H1 (cell line): ENCODE data around the gene SEMA3C. TPM values are rescaled to one million over a fixed set of nuclear protein-coding genes. Genes with fewer than 3 reads are reported as not detected.

Experiments
- CTCF ChIA-PET: fragments of 300-600 bp; sonication (Branson Sonifier 250); formaldehyde crosslinking; loops from one replicate; lab custom pipeline; 2021; ENCODE audit not compliant: partially characterized antibody; lab: Charles Lee
- POLR2A ChIA-PET: fragments of 300-600 bp; sonication (Branson Sonifier 250); formaldehyde crosslinking; loops from one replicate; lab custom pipeline; 2021; ENCODE audit warnings: inconsistent platforms; ENCODE audit not compliant: partially characterized antibody; lab: Charles Lee
- DNase-seq, 2 experiments: peaks; one replicate each; pipeline versions ENCODE4 v3.0.0 to v3.0.0-alpha.2; 2010 to 2022; ENCODE audit warnings: low spot score in 2 of 2, low read depth in 1 of 2, mixed read lengths in 1 of 2
- FAIRE-seq: peaks from 2 replicates; lab custom pipeline; 2011; peaks lifted over from hg19 to GRCh38; lab: Jason Lieb, UNC
- H2AFZ ChIP-seq: 2 replicates; pipeline ENCODE4 v1.8.1; 2012; ENCODE audit warnings: low read length, inconsistent platforms
- H2AK5ac ChIP-seq: 2 replicates; pipeline ENCODE4 v1.6.1; 2013; ENCODE audit warnings: low read depth, low read length
- H2BK120ac ChIP-seq: replicated peaks from 2 replicates; pipeline ENCODE3; 2013; ENCODE audit warnings: low read depth, low read length, inconsistent platforms
- H2BK12ac ChIP-seq: 2 replicates; pipeline ENCODE4 v1.6.1; 2013; ENCODE audit warnings: low read depth, low read length
- H2BK15ac ChIP-seq: 2 replicates; pipeline ENCODE4 v1.6.1; 2013; ENCODE audit warnings: low read length
- H2BK20ac ChIP-seq: 2 replicates; pipeline ENCODE4 v1.6.1; 2013; ENCODE audit warnings: low read length
- H2BK5ac ChIP-seq: 2 replicates; pipeline ENCODE4 v1.6.1; 2013; ENCODE audit warnings: low read depth, low read length
- H3K14ac ChIP-seq: 2 replicates; pipeline ENCODE4 v1.6.1; 2013; ENCODE audit warnings: inconsistent platforms; ENCODE audit not compliant: insufficient read length
- H3K18ac ChIP-seq: 2 replicates; pipeline ENCODE4 v1.6.1; 2013; ENCODE audit warnings: low read length; ENCODE audit errors: extremely low read depth
- H3K23ac ChIP-seq: 2 replicates; pipeline ENCODE4 v1.6.1; 2013; ENCODE audit warnings: inconsistent platforms; ENCODE audit not compliant: insufficient read length
- H3K23me2 ChIP-seq: 2 replicates; pipeline ENCODE4 v1.6.1; 2013; ENCODE audit warnings: low read depth, low read length
- H3K27ac ChIP-seq: 2 replicates; pipeline ENCODE4 v1.6.1; 2011; ENCODE audit warnings: low read depth, low read length, inconsistent platforms
- H3K27me3 ChIP-seq, 4 experiments: replicated peaks in 1 of 4; 1 replicate in 1 of 4; 2 replicates in 3 of 4; pipeline versions ENCODE4 v1.6.1 to v1.8.1; 2011 to 2013; ENCODE audit warnings: low read length in 3 of 4, mild to moderate bottlenecking in 3 of 4, inconsistent platforms in 2 of 4, mixed read lengths in 2 of 4, moderate library complexity in 1 of 4; ENCODE audit not compliant: control insufficient read depth in 3 of 4, insufficient read depth in 3 of 4; ENCODE audit errors: extremely low read depth in 1 of 4
- H3K36me3 ChIP-seq, 4 experiments: 2 replicates each; pipeline versions ENCODE4 v1.6.1 to v1.8.1; 2011 to 2013; ENCODE audit warnings: mild to moderate bottlenecking in 4 of 4, low read length in 3 of 4, moderate library complexity in 2 of 4, control low read depth in 1 of 4, inconsistent platforms in 1 of 4; ENCODE audit not compliant: insufficient read depth in 4 of 4, control insufficient read depth in 2 of 4
- H3K4ac ChIP-seq: replicated peaks from 2 replicates; pipeline ENCODE3; 2013; ENCODE audit warnings: low read length, low read depth, mixed read lengths, inconsistent platforms; ENCODE audit not compliant: insufficient read length
- H3K4me1 ChIP-seq, 4 experiments: replicated peaks in 1 of 4; 1 replicate in 1 of 4; 2 replicates in 3 of 4; pipeline versions ENCODE4 v1.6.1 to v1.8.1; 2011 to 2013; ENCODE audit warnings: low read length in 3 of 4, inconsistent platforms in 2 of 4, mixed read lengths in 1 of 4; ENCODE audit not compliant: insufficient read depth in 4 of 4, control insufficient read depth in 3 of 4
- H3K4me2 ChIP-seq, 2 experiments: 2 replicates each; pipeline versions ENCODE4 v1.6.1 to v1.8.1; 2011 to 2013; ENCODE audit warnings: low read depth in 2 of 2, low read length in 2 of 2, control low read depth in 1 of 2, inconsistent platforms in 1 of 2, mild to moderate bottlenecking in 1 of 2; ENCODE audit not compliant: insufficient read depth in 1 of 2
- H3K4me3 ChIP-seq, 4 experiments: fragments of 200-600, 300-600 bp in 1 of 4; sonication (generic), shearing (Covaris generic), sonication (Bioruptor Twin) in 1 of 4; 2 replicates each; pipeline versions ENCODE4 v1.5.1 to v1.8.1; 2011 to 2016; ENCODE audit warnings: low read length in 4 of 4, low read depth in 3 of 4, control low read depth in 2 of 4, inconsistent platforms in 2 of 4, mild to moderate bottlenecking in 2 of 4, mixed read lengths in 1 of 4, moderate library complexity in 1 of 4; ENCODE audit not compliant: insufficient read depth in 2 of 4; ENCODE audit errors: extremely low read depth in 1 of 4
- H3K56ac ChIP-seq: replicated peaks from 2 replicates; pipeline ENCODE3; 2013; ENCODE audit warnings: low read depth, mild to moderate bottlenecking, mixed read lengths, low read length, inconsistent platforms; ENCODE audit not compliant: insufficient read length
- H3K79me1 ChIP-seq: 2 replicates; pipeline ENCODE4 v1.6.1; 2013; ENCODE audit warnings: low read depth, low read length, control low read depth
- H3K79me2 ChIP-seq, 2 experiments: 2 replicates each; pipeline versions ENCODE4 v1.6.1 to v1.8.1; 2012 to 2013; ENCODE audit warnings: low read length in 2 of 2, mild to moderate bottlenecking in 2 of 2, inconsistent platforms in 1 of 2; ENCODE audit not compliant: insufficient read depth in 2 of 2, control insufficient read depth in 1 of 2
- H3K9ac ChIP-seq, 4 experiments: replicated peaks in 1 of 4; 1 replicate in 1 of 4; 2 replicates in 3 of 4; pipeline versions ENCODE4 v1.6.1 to v1.8.1; 2011 to 2013; ENCODE audit warnings: low read depth in 3 of 4, low read length in 3 of 4, control low read depth in 2 of 4, mild to moderate bottlenecking in 2 of 4, moderate library complexity in 2 of 4, inconsistent platforms in 1 of 4; ENCODE audit errors: extremely low read depth in 1 of 4
- H3K9me3 ChIP-seq, 2 experiments: 2 replicates each; pipeline versions ENCODE4 v1.6.1 to v1.8.1; 2012 to 2013; ENCODE audit warnings: mild to moderate bottlenecking in 2 of 2, moderate library complexity in 2 of 2, control low read depth in 1 of 2, inconsistent platforms in 1 of 2, low read depth in 1 of 2, low read length in 1 of 2, mixed read lengths in 1 of 2; ENCODE audit not compliant: insufficient read depth in 2 of 2
- H4K20me1 ChIP-seq, 2 experiments: replicated peaks in 1 of 2; 2 replicates each; pipeline versions ENCODE3 to v1.8.1; 2011 to 2013; ENCODE audit warnings: inconsistent platforms in 2 of 2, low read length in 2 of 2, mild to moderate bottlenecking in 1 of 2; ENCODE audit not compliant: insufficient read depth in 2 of 2, control insufficient read depth in 1 of 2
- H4K5ac ChIP-seq: 2 replicates; pipeline ENCODE4 v1.6.1; 2013; ENCODE audit warnings: low read length, low read depth, mixed read lengths, inconsistent platforms; ENCODE audit not compliant: insufficient read length
- H4K8ac ChIP-seq: 2 replicates; pipeline ENCODE4 v1.8.0; 2013; ENCODE audit warnings: mild to moderate bottlenecking, moderate library complexity, low read length, inconsistent platforms; ENCODE audit not compliant: insufficient read depth; ENCODE audit errors: extremely low read depth
- H4K91ac ChIP-seq: replicated peaks from 2 replicates; pipeline ENCODE3; 2013; ENCODE audit warnings: low read length, mixed read lengths, inconsistent platforms; ENCODE audit not compliant: insufficient read length
- CHD1 ChIP-seq: IDR thresholded peaks from 2 replicates; pipeline ENCODE4 v1.6.1; 2012; ENCODE audit warnings: low read depth, low read length, improper control_type of control experiment
- FOSL1 ChIP-seq: IDR thresholded peaks from 2 replicates; pipeline ENCODE4 v1.6.1; 2011; ENCODE audit warnings: mild to moderate bottlenecking, low read depth, low read length, moderate library complexity; ENCODE audit not compliant: insufficient read depth
- GTF2F1 ChIP-seq: IDR thresholded peaks from 2 replicates; pipeline ENCODE4 v1.6.1; 2012; ENCODE audit warnings: low read depth, low read length, improper control_type of control experiment, borderline replicate concordance
- JUND ChIP-seq: IDR thresholded peaks from 2 replicates; pipeline ENCODE4 v1.6.1; 2011; ENCODE audit warnings: mild to moderate bottlenecking, improper control_type of control experiment, low read length
- MAX ChIP-seq: IDR thresholded peaks from 2 replicates; pipeline ENCODE4 v1.6.1; 2012; ENCODE audit warnings: inconsistent platforms
- NANOG ChIP-seq: IDR thresholded peaks from 2 replicates; pipeline ENCODE4 v1.6.1; 2011; ENCODE audit warnings: low read length, low read depth, mild to moderate bottlenecking, inconsistent platforms; ENCODE audit not compliant: insufficient read depth, poor library complexity, severe bottlenecking
- RBBP5 ChIP-seq: IDR thresholded peaks from 2 replicates; pipeline ENCODE4 v1.7.1; 2012; ENCODE audit warnings: low read depth, mild to moderate bottlenecking, inconsistent platforms, low read length, moderate library complexity, borderline replicate concordance
- RNF2 ChIP-seq: fragments of 200-900, 300-1000 bp; sonication (generic); IDR thresholded peaks from 2 replicates; pipeline ENCODE4 v1.7.1; 2016; ENCODE audit warnings: borderline replicate concordance, low read depth, mild to moderate bottlenecking, antibody characterized with exemption, low read length; ENCODE audit not compliant: poor library complexity, severe bottlenecking; ENCODE audit errors: missing control alignments
- RXRA ChIP-seq: IDR thresholded peaks from 2 replicates; pipeline ENCODE4 v1.6.1; 2011; ENCODE audit warnings: low read depth, mild to moderate bottlenecking, low read length, moderate library complexity; ENCODE audit not compliant: insufficient read depth
- SAP30 ChIP-seq: fragments of 300-600 bp; sonication (generic); IDR thresholded peaks from 2 replicates; pipeline ENCODE4 v1.7.1; 2012; ENCODE audit warnings: low read length, moderate library complexity, mild to moderate bottlenecking, inconsistent platforms; ENCODE audit not compliant: insufficient read depth, insufficient replicate concordance
- SIX5 ChIP-seq: IDR thresholded peaks from 2 replicates; pipeline ENCODE4 v1.6.1; 2011; ENCODE audit warnings: mild to moderate bottlenecking, low read depth, low read length
- SRF ChIP-seq: IDR thresholded peaks from 2 replicates; pipeline ENCODE4 v1.6.1; 2011; ENCODE audit warnings: mild to moderate bottlenecking, low read depth, low read length, moderate library complexity
- TEAD4 ChIP-seq: IDR thresholded peaks from 2 replicates; pipeline ENCODE4 v1.6.1; 2012; ENCODE audit warnings: low read depth, low read length, inconsistent platforms, mixed read lengths
- YY1 ChIP-seq: IDR thresholded peaks from 2 replicates; pipeline ENCODE4 v1.6.1; 2011; ENCODE audit warnings: low read depth, mild to moderate bottlenecking, low read length
- WGBS, 2 experiments: shearing (Covaris generic) in 1 of 2; methylation state at CpG; one replicate each; pipeline versions ENCODE4 v1.1.6 to v1.1.7; 2013 to 2015; ENCODE audit warnings: low lambda C conversion rate in 2 of 2, mixed read lengths in 2 of 2, inconsistent platforms in 1 of 2, low coverage in 1 of 2, missing lambda C conversion rate in 1 of 2; ENCODE audit not compliant: insufficient replicate concordance in 2 of 2, insufficient coverage in 1 of 2, insufficient read length in 1 of 2; ENCODE audit errors: extremely low coverage in 1 of 2, missing lambda C conversion rate in 1 of 2; 5-methylcytosine and 5-hydroxymethylcytosine counted together
- polyA plus RNA-seq, 7 experiments: library from polyadenylated mRNA; depleted of rRNA in 3 of 7; stranded (reverse) in 5 of 7; unstranded in 2 of 7; fragments of >200 nt in 5 of 7; fragments of 200-250 nt in 2 of 7; gene quantifications; 1 replicate in 5 of 7; 2 replicates in 1 of 7; 4 replicates in 1 of 7; pipeline versions ENCODE4 v1.2.1 to v1.2.3, GENCODE V29; 2011 to 2013; ENCODE audit warnings: missing spikeins in 2 of 7, mixed read lengths in 2 of 7
- total RNA-seq: library from RNA; stranded (reverse); fragmentation: NEBNext Ultra II Directional; extraction: Animal tissue kit (Norgen Biotek cat#: 25700); gene quantifications from 2 replicates; pipeline ENCODE4 v1.2.1, GENCODE V29; 2021

Gene SEMA3C
- total and polyA plus RNA-seq, 2 of the 8 experiments (the other 6 are each of a cell fraction or from before 2014, with no cell fraction given) = 0.15 to 1.4 TPM

- no peak overlapping the region for H3K4ac ChIP-seq
- no peak overlapping the region for H3K4me3 ChIP-seq
- H4K20me1 ChIP-seq = peaks cover 0 to 1% of the 10 kb centered on the region in 2 experiments
- no peak overlapping the region for H2BK5ac ChIP-seq
- H2AK5ac ChIP-seq = no peak overlapping the region
- no peak overlapping the region for H2AFZ ChIP-seq
- ChIA-PET POLR2A (no interaction called here), CTCF (interaction anchor here (0.8 kb wide), 1 partner anchor 22 kb away, joined by 3 read pairs; no protein-coding TSS in a partner anchor)
- no peak overlapping the region for H2BK120ac ChIP-seq
- no peak overlapping the region for H3K14ac ChIP-seq
- no peak overlapping the region for H3K9ac ChIP-seq
- H3K27me3 ChIP-seq = no peaks in the 10 kb centered on the region
- no peak overlapping the region for H2BK20ac ChIP-seq
- H3K18ac ChIP-seq = no peak overlapping the region
- FAIRE-seq (no peak), DNase-seq (no peak)
- H2BK12ac ChIP-seq = no peak overlapping the region
- 75% methylated on average over 4 of the region's 4 CpGs; no CpG with 5 or more reads in 1 of the 2 experiments for WGBS, 2 experiments
- H2BK15ac ChIP-seq = no peak overlapping the region
- H3K79me2 ChIP-seq = no peaks in the 10 kb centered on the region
- no peaks in the 10 kb centered on the region for H3K9me3 ChIP-seq
- no peaks in the 10 kb centered on the region for H3K4me1 ChIP-seq
- no peak overlapping the region for H3K27ac ChIP-seq
- no peaks in the 10 kb centered on the region for H3K23me2 ChIP-seq
- H3K56ac ChIP-seq = no peak overlapping the region
- no peaks in the 10 kb centered on the region for H3K36me3 ChIP-seq
- H3K4me2 ChIP-seq = no peak overlapping the region
- H4K5ac ChIP-seq = no peak overlapping the region
- H3K23ac ChIP-seq = no peak overlapping the region
- H4K8ac ChIP-seq = no peak overlapping the region
- no peak overlapping the region for H4K91ac ChIP-seq
- H3K79me1 ChIP-seq = no peaks in the 10 kb centered on the region
- TF ChIP-seq RNF2 (no peak), FOSL1 (no peak), TEAD4 (no peak), SAP30 (no peak), RXRA (no peak), GTF2F1 (no peak), YY1 (no peak), SIX5 (no peak), CHD1 (no peak), RBBP5 (no peak), MAX (no peak), SRF (no peak), JUND (no peak), NANOG (no peak)
Measured at GRCh38 chr7:80870813-80871212, 48.0 kb downstream of the SEMA3C start.
